ENCODE measurements around the gene ABHD1. TPM values are rescaled to one million over a fixed set of nuclear protein-coding genes. Genes with fewer than 3 reads are reported as not detected.
A peak's percentile ranks its signal among the peaks of the same experiment; 100 is the strongest.

The ABHD1 gene
- total and polyA plus RNA-seq, 12 donors, result 0.61 to 6.0 (median 1.5) TPM; not detected in 1

DNA sequence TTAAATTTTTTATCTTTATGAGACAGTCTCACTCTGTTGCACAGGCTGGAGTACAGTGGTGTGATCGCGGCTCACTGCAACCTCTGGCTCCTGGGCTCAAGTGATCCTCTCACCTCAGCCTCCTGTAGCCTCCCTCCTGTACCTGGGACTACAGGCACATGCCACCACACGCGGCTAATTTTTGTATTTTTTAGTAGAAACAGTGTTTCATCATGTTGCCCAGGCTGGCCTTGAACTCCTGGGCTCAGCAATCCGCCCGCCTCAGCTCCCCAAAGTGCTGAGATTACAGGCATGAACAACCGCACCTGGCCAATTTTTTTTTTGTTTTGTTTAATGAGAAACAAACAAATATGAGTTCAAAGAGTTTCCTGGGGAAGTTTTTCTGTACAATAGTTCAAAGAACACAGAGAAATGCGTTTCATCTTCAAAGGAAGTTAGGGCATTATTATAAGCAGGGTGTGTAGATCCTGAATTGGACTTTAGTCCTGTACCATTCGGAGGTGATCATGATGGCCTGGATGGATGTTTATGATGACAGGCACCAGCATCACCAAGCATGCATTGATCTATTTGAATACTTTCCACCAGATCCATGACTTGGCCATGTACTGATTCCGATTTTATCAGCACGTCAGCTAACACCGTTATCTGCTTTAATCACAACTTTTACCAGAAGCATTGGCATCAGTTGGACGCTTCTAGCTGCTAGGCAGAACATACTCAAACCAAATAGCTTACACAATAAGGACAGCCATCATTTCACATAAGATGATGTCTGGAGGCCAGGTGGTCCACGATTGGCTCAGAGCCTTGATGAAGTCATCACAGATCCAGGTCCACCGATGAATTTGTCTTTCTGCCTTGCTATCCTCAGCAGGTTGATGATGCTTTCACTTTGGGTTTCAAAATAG is 54.1 kb downstream of the ABHD1 start:
- TF ChIP-seq POLR2A (IDR thresholded peaks at IDR 0.05), result no peak
- TF ChIP-seq CTCF (IDR thresholded peaks at IDR 0.05), result no peak
- no peak for DNase-seq
- Histone ChIP-seq H3K9me3 (replicated peaks in 1 of 3) (no peaks in the 10 kb centered on the region), H3K36me3 (replicated peaks in 1 of 2) (no peaks in the 10 kb centered on the region), H3K4me3 (no peak overlapping the region), H3K4me1 (replicated peaks in 1 of 2) (peaks cover 0 to 8% of the 10 kb centered on the region in 2 donors), H3K27ac (no peak overlapping the region), H3K27me3 (no peaks in the 10 kb centered on the region)
- intact Hi-C loops (cut with DNase I), result no loop called here
- 60 to 75% (median 72%) methylated on average over 15 of the region's 15 CpGs for WGBS, 4 donors

- H3K36me3 ChIP-seq (replicated peaks in 1 of 2), result no peaks in the 10 kb centered on the region
- H3K27ac ChIP-seq, result no peak overlapping the region
- H3K27me3 ChIP-seq, result no peaks in the 10 kb centered on the region
- intact Hi-C loops (cut with DNase I), result no loop called here
- TF ChIP-seq CTCF (IDR thresholded peaks at IDR 0.05) (no peak), POLR2A (IDR thresholded peaks at IDR 0.05) (no peak)
- DNase-seq, result no peak
- peaks cover 0 to 8% of the 10 kb centered on the region in 2 donors for H3K4me1 ChIP-seq (replicated peaks in 1 of 2)
- no peak overlapping the region for H3K4me3 ChIP-seq
- 83 to 90% (median 89%) methylated on average over 3 of the region's 3 CpGs for WGBS, 4 donors
- H3K9me3 ChIP-seq (replicated peaks in 1 of 3), result no peaks in the 10 kb centered on the region
Observed at GRCh38 chr2:27178469-27178868, 54.9 kb downstream of the ABHD1 start.

- H3K27ac ChIP-seq, result peak overlapping the region in 2 of 5 donors; percentile 62 to 72
- H3K9me3 ChIP-seq (replicated peaks in 1 of 3), result no peaks in the 10 kb centered on the region
- DNase-seq, result peak in 1 of 7 donors; percentile 33
- intact Hi-C loops (cut with DNase I), result no loop called here
- no peaks in the 10 kb centered on the region for H3K36me3 ChIP-seq (replicated peaks in 1 of 2)
- H3K27me3 ChIP-seq, result no peaks in the 10 kb centered on the region
- WGBS, 4 donors, result 50 to 57% (median 53%) methylated on average over 3 of the region's 3 CpGs
- peaks cover 0 to 8% of the 10 kb centered on the region in 2 donors for H3K4me1 ChIP-seq (replicated peaks in 1 of 2)
- H3K4me3 ChIP-seq, result no peak overlapping the region
- TF ChIP-seq POLR2A (IDR thresholded peaks at IDR 0.05) (no peak), CTCF (IDR thresholded peaks at IDR 0.05) (no peak)
Observed at GRCh38 chr2:27179344-27180000, 55.9 kb downstream of the ABHD1 start.

Other genes starting within 250 kb of the ABHD1 start
- gene MAPRE3, start 153.2 kb upstream of the ABHD1 start, total RNA-seq, result 10 to 100 TPM; 11.0 to 27.9 (median 18.6) TPM
- gene MAPRE3, start 153.2 kb upstream of the ABHD1 start, polyA plus RNA-seq, result 10 to 100 TPM; 26.5 to 73.0 (median 30.5) TPM
- 100 to 1,000 TPM in 2 of 9 donors, 10 to 100 TPM in 7; 25.2 to 124 (median 50.0) TPM for gene TMEM214, start 90.8 kb upstream of the ABHD1 start, total RNA-seq
- gene TMEM214, start 90.8 kb upstream of the ABHD1 start, polyA plus RNA-seq, result 100 to 1,000 TPM in 1 of 3 donors, 10 to 100 TPM in 2; 63.7 to 111 (median 96.8) TPM
- 10 to 100 TPM; 23.4 to 42.4 (median 32.0) TPM for gene AGBL5, start 72.1 kb upstream of the ABHD1 start, total RNA-seq
- gene AGBL5, start 72.1 kb upstream of the ABHD1 start, polyA plus RNA-seq, result 10 to 100 TPM; 21.2 to 31.3 (median 29.8) TPM
- 100 to 1,000 TPM; 174 to 617 (median 397) TPM for gene OST4, start 52.2 kb upstream of the ABHD1 start, total RNA-seq
- gene OST4, start 52.2 kb upstream of the ABHD1 start, polyA plus RNA-seq, result 100 to 1,000 TPM; 387 to 602 (median 531) TPM
- 100 to 1,000 TPM in 5 of 9 donors, 10 to 100 TPM in 4; 17.7 to 243 (median 115) TPM for gene EMILIN1, start 45.2 kb upstream of the ABHD1 start, total RNA-seq
- gene EMILIN1, start 45.2 kb upstream of the ABHD1 start, polyA plus RNA-seq, result 100 to 1,000 TPM in 1 of 3 donors, 10 to 100 TPM in 1, 1 to 10 TPM in 1; 4.2 to 168 (median 84.4) TPM
- gene KHK, start 37.0 kb upstream of the ABHD1 start, total RNA-seq, result 10 to 100 TPM in 4 of 9 donors, 1 to 10 TPM in 5; 4.0 to 14.4 (median 9.0) TPM
- 1 to 10 TPM; 3.3 to 6.7 (median 4.9) TPM for gene KHK, start 37.0 kb upstream of the ABHD1 start, polyA plus RNA-seq
- 1 to 10 TPM in 4 of 9 donors, under 1 TPM in 4, not detected in 1; 0.52 to 4.7 (median 1.0) TPM for gene CGREF1, start 4.7 kb upstream of the ABHD1 start, total RNA-seq
- 1 to 10 TPM; 1.8 to 2.0 (median 2.0) TPM for gene CGREF1, start 4.7 kb upstream of the ABHD1 start, polyA plus RNA-seq
- gene PREB, start 10.8 kb downstream of the ABHD1 start, total RNA-seq, result 10 to 100 TPM; 47.0 to 91.5 (median 64.6) TPM
- 10 to 100 TPM; 44.1 to 68.5 (median 67.8) TPM for gene PREB, start 10.8 kb downstream of the ABHD1 start, polyA plus RNA-seq
- not detected for gene PRR30, start 15.6 kb downstream of the ABHD1 start, total RNA-seq
- not detected for gene PRR30, start 15.6 kb downstream of the ABHD1 start, polyA plus RNA-seq
- gene TCF23, start 25.2 kb downstream of the ABHD1 start, total RNA-seq, result under 1 TPM in 7 of 9 donors, not detected in 2; under 0.01 to 0.35 (median 0.08) TPM
- gene TCF23, start 25.2 kb downstream of the ABHD1 start, polyA plus RNA-seq, result under 1 TPM in 2 of 3 donors, not detected in 1; 0.03 to 0.24 TPM
- gene ATRAID, start 88.2 kb downstream of the ABHD1 start, total RNA-seq, result 100 to 1,000 TPM; 124 to 292 (median 155) TPM
- gene ATRAID, start 88.2 kb downstream of the ABHD1 start, polyA plus RNA-seq, result 100 to 1,000 TPM; 139 to 228 (median 190) TPM
- gene SLC5A6, start 88.5 kb downstream of the ABHD1 start, total RNA-seq, result 10 to 100 TPM; 13.5 to 35.0 (median 18.5) TPM
- gene SLC5A6, start 88.5 kb downstream of the ABHD1 start, polyA plus RNA-seq, result 10 to 100 TPM; 17.8 to 30.1 (median 18.1) TPM
- gene CAD, start 93.6 kb downstream of the ABHD1 start, total RNA-seq, result 10 to 100 TPM; 13.1 to 70.5 (median 19.0) TPM
- 10 to 100 TPM in 2 of 3 donors, 1 to 10 TPM in 1; 8.9 to 25.8 (median 13.9) TPM for gene CAD, start 93.6 kb downstream of the ABHD1 start, polyA plus RNA-seq
- 1 to 10 TPM in 8 of 9 donors, not detected in 1; 1.4 to 5.6 (median 3.1) TPM for gene SLC30A3, start 139.2 kb downstream of the ABHD1 start, total RNA-seq
- gene SLC30A3, start 139.2 kb downstream of the ABHD1 start, polyA plus RNA-seq, result 1 to 10 TPM in 2 of 3 donors, under 1 TPM in 1; 0.27 to 1.5 (median 1.3) TPM
- 1 to 10 TPM in 3 of 9 donors, under 1 TPM in 3, not detected in 3; 0.14 to 2.0 (median 0.99) TPM for gene DNAJC5G, start 151.6 kb downstream of the ABHD1 start, total RNA-seq
- 1 to 10 TPM in 1 of 3 donors, under 1 TPM in 1, not detected in 1; 0.88 to 2.9 TPM for gene DNAJC5G, start 151.6 kb downstream of the ABHD1 start, polyA plus RNA-seq
- 10 to 100 TPM in 6 of 9 donors, 1 to 10 TPM in 3; 1.2 to 27.7 (median 12.7) TPM for gene TRIM54, start 158.6 kb downstream of the ABHD1 start, total RNA-seq
- 10 to 100 TPM in 2 of 3 donors, 1 to 10 TPM in 1; 2.1 to 47.1 (median 21.1) TPM for gene TRIM54, start 158.6 kb downstream of the ABHD1 start, polyA plus RNA-seq
- 1 to 10 TPM; 2.1 to 7.2 (median 3.9) TPM for gene UCN, start 184.6 kb downstream of the ABHD1 start, total RNA-seq
- gene UCN, start 184.6 kb downstream of the ABHD1 start, polyA plus RNA-seq, result 10 to 100 TPM in 2 of 3 donors, under 1 TPM in 1; 0.42 to 14.9 (median 11.3) TPM
- gene MPV17, start 199.3 kb downstream of the ABHD1 start, total RNA-seq, result 100 to 1,000 TPM in 8 of 9 donors, 10 to 100 TPM in 1; 96.8 to 207 (median 146) TPM
- gene MPV17, start 199.3 kb downstream of the ABHD1 start, polyA plus RNA-seq, result 100 to 1,000 TPM; 356 to 568 (median 360) TPM
- 10 to 100 TPM; 30.6 to 60.4 (median 47.2) TPM for gene GTF3C2, start 232.9 kb downstream of the ABHD1 start, total RNA-seq
- 10 to 100 TPM; 52.3 to 73.9 (median 60.9) TPM for gene GTF3C2, start 232.9 kb downstream of the ABHD1 start, polyA plus RNA-seq
- gene EIF2B4, start 246.5 kb downstream of the ABHD1 start, total RNA-seq, result 10 to 100 TPM; 34.2 to 51.5 (median 43.2) TPM
- gene EIF2B4, start 246.5 kb downstream of the ABHD1 start, polyA plus RNA-seq, result 100 to 1,000 TPM in 2 of 3 donors, 10 to 100 TPM in 1; 55.3 to 165 (median 131) TPM
- 100 to 1,000 TPM; 119 to 174 (median 130) TPM for gene SNX17, start 246.8 kb downstream of the ABHD1 start, total RNA-seq
- gene SNX17, start 246.8 kb downstream of the ABHD1 start, polyA plus RNA-seq, result 10 to 100 TPM; 66.8 to 89.0 (median 79.0) TPM

Measured in adrenal gland (tissue), 12 donors.